GM21723 (cell line): ENCODE results near the gene FBXL17.
"Not testable (repeated sequence)": the region's sequence is repeated elsewhere in the genome, so short reads cannot be mapped to it uniquely, and the experiment has no call there.

Experiments
- ATAC-seq: cut with Tn5 transposase; IDR thresholded peaks from one replicate; pipeline ENCODE4 v1.9.1; 2021; ENCODE audit warnings: mild to moderate bottlenecking, moderate library complexity; ENCODE audit not compliant: unreplicated experiment

Gene FBXL17

DNA sequence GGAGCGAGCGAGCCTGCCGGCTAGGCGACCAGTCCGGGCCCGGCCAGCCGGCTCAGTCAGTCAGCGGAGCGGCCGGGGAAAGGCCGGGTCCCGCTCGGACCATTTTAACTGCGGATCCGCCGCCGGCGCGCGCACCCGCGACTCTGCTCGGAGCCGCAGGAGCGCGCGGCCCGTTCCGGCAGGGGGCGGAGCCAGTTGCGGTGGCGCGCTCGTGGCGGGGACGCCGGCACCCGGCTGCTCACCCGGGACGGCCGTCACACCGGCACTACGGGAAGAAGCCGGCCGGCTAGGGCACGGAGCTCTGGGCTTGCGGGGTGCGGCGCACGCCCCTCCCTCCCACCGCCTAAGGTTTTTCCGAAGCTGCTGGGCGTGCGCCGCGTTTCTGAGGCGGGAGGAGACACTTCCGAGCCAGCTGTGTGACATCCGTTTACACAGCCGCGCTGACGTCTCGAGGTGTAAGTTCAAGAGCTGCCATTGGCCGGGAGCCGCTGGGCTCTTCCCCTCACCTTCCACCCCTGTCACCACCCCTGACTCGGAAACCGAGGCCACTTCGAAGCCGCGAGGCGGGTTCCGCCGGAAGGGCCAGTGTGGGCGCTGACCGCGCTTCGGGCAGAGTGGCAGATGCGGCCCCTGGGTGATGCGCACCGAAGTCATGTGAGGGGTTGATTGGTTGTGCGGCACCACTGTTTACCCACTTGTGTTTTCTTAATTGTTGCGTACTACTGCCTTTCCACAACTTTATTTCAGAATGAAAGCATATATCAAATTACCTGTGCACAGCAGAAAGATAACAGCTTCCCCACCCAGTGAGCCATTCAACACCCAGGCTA lies at the start of gene FBXL17:
TSS of gene FBXL17 (minus strand) at position 145 of the 830 bp plus-strand sequence.
- peak; percentile 70 for ATAC-seq

- ATAC-seq = no peak
These were observed 49.2 kb upstream of the FBXL17 start for GRCh38 chr5:108430931-108431608.

DNA sequence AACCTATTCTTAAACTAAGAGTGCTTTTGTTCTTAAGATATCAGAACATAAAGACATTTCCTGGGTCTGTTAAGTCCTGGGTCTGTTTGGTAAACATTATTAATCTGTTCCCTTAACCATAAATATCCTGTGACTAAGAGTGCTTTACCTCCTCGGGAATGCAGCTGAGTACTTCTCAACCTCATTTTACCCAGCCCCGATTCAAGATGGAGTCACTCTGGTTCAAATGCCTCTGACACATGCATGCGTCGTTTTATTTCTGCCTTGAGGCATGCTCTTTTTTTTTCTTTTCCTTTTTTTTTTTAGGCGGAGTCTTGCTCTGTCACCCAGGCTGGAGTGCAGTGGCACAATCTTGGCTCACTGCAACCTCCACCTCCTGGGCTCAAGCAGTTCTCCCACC lies 39.8 kb upstream of the FBXL17 start:
- ATAC-seq = no peak

DNA sequence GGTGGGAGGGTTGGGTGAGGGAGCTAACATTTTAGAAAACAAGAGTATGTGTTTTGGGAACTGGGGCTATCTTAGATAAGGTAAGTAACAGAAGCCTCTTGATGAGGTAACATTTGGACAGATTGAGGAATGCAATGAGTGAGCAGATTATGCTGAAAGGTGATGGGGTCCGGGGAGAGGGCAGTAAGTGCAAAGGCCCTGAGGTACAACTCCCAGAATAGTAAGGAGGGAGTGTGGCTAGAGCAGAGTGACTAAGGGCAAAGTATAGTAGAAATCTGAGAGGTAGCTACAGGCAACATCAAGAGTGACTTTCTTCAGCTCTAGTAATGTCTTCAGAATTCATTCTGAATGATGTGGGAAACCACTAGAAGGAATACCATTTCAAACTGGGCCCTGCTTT lies 38.9 kb upstream of the FBXL17 start:
- ATAC-seq = no peak

GRCh38 chr5:108420158-108420557 lies 38.3 kb upstream of the FBXL17 start:
- ATAC-seq = no peak

GRCh38 chr5:108418197-108418596 lies 36.3 kb upstream of the FBXL17 start:
- no peak for ATAC-seq

DNA sequence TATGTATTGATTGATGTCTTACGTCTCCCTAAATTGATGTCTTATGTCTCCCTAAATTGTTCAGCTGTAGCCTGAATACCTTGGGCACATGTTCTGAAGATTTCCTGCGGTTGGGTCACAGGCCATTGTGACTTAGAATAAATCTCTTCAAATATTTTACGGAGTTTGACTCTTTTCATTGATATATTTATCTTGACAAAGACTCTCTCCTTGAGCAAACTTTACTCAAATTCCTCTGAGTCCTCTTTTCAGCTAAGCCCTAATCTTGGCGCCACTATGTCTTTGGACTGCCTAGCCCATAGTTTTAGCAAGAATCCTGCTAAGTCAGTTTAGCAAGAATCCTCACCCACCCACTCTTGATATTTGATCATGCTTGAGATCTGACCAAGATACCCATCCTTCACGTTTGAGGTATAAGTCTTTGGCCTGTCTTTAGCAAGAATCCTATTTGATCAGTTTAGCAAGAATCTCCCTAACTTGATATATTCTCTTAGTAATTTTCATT lies 35.3 kb upstream of the FBXL17 start:
- no peak for ATAC-seq

GRCh38 chr5:108415726-108416125 lies 33.8 kb upstream of the FBXL17 start:
- no peak for ATAC-seq

DNA sequence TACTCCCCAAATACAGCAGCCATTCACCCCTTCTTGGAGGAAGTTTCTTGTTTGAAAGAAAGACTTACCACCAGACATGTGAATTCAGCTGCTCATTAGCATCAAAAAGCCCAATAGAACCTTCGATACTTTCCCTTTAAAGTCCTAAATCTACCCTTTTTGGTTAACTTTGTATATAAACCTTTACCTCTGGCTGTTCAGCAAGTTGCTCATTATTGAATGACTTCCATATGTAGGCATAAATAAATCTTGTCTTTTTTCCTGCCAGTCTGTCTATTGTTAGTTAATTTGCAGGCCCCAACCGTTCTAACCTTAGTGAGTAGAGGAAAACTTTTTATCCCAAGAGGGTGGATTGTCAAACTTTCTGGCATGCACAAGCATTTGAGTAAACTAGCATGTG lies 27.9 kb upstream of the FBXL17 start:
- ATAC-seq = no peak

GRCh38 chr5:108405201-108405600 lies 23.3 kb upstream of the FBXL17 start:
- not testable (repeated sequence) for ATAC-seq

DNA sequence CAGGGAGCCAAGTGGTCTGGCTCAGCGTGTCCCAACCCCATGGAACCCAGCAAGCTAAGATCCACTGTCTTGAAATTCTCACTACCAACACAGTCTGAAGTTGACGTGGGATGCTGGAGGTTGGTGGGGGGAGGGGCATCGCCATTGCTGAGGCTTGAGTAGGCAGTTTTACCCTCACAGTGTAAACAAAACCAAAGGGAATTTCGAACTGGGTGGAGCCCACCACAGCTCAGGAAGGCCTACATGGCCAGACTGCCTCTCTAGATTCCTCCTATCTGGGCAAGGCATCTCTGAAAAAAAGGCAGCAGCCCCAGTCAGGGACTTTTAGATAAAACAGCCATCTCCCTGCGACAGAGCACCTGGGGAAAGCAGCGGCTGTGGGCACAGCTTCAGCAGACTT lies 17.1 kb upstream of the FBXL17 start:
- ATAC-seq = no peak

- ATAC-seq = not testable (repeated sequence)
These were observed 14.9 kb upstream of the FBXL17 start for GRCh38 chr5:108396837-108397236.

DNA sequence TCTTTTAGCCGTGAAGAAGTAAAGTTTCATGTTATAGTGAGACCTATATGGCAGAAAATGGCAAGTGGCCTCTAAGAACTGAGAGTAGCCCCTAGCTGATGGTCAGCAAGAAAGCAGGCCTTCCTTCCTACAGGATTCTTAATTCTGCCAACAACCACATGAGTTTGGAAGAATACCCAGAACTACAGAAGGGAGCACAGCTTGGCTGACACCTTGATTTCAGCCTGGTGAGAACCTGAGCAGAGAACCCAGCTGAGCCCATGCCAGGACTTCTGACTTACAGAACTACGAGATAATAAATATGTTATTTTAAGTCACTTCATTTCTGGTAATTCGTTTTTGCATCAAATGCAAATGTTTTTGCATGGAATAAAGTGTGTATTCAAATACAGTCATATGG lies 5.9 kb upstream of the FBXL17 start:
- no peak for ATAC-seq

- ATAC-seq = no peak
These were observed 4.6 kb upstream of the FBXL17 start for GRCh38 chr5:108386345-108387061.

DNA sequence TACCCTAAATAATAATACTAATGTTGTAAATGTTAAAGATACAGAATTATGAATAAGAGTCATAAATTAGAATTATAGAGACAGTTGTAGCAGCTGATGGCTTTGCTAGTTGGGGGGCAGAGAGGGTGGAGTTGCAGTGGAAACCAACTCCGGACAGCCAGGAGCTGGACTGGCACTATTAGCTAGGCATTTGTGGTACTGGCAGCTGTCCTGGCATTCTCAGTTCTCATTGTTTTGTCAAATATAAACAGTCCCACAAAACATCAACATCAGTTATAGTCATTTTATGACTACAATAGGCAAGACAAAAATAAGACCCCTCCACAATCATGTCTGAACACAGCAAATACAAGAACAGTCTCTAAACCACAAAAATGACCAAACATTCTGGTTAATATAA lies 2.8 kb upstream of the FBXL17 start:
- ATAC-seq = no peak

GRCh38 chr5:108382784-108383330 lies 959 bp upstream of the FBXL17 start:
- ATAC-seq = peak; percentile 10

GRCh38 chr5:108381350-108381953 lies 446 bp downstream of the FBXL17 start:
- peak; percentile 57 for ATAC-seq

DNA sequence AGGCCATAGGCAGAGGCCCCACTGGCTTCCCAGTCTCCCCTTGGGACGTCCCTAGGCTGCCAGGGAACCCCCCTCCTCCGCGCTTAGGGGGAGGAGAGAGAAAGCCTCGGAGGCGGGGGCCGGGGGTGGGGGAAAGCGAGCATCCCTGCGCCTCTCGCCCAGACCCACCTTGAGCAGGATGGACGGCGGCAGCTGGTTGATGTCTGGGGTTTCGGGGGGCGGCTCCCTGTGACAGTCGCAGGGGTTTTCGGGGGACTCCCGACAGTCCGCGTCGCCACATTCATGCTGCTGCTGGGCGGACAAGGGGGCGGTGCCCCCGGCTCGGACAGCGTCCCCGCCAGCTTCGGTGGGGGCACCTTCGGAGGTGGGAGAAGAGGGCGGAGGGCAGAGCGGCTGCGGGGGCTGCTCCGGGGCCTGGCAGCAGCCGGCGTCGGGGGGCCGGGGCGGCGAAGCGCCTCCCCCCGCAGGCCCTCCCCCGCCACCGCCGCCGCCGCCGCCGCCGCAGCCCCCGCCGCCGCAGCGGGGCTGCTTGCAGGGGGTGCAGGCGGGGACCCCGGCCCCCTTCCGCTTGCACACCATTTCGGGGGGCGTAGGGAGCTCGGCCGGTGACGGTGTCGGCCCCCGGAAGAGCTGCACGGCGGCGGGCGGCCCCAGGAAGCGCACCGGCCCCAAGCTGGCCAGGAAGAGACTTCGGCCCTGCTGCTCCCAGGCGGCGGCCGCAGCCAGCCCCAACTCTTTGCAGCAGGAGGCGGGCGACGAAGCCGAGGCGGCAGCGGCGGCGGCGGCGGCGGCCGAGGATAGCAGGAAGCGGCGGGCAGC lies 1.2 kb downstream of the FBXL17 start:
- peak; percentile 36 for ATAC-seq

DNA sequence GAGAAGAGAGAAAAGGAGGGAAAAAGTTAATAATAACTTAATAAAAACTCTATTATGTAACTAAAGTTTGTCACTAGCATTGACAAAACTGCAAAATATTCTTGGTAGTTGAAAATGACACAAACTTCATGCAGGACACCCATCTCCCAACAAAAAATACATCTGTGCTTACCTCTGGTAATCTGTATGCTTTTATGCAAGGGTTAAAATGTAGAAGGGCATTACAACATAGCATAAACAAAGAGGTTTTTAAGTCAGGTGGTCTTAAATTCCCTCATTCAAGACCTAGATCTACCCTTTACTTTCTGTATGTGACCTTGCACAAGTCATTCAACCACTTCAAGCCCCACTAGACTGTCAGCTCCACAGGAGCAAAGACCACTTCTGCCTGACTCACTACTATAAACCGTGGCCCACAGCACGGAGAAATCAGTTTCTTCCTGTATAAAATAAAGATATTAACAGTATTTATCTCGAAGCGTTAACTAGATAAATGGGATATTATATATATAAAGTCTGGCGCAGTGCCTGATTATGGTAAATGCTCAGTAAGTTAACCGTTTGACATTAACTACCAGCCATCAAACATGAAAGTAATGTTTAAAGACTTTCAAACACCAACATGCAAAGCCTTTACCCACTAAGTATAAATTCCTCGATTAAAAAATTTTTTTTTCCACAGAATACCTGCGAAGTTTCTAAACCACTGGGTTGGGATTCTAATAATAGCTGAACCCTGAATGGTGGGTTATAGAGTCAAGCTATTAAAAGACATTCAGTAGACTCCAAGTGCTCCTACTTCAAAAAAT lies 2.0 kb downstream of the FBXL17 start:
- no peak for ATAC-seq
